CD4-positive, alpha-beta T cell (primary cell): ENCODE results near the gene PAX5. TPM values are rescaled to one million over a fixed set of nuclear protein-coding genes. Genes with fewer than 3 reads are reported as not detected.

Experiments
- ATAC-seq: fragments of 200-7000 bp; cut with Tn5 transposase; one replicate; pipeline ENCODE4 v1.10.0; 2022; ENCODE audit warnings: mild to moderate bottlenecking; ENCODE audit not compliant: poor library complexity
- CTCF ChIA-PET: fragments of 350-600 bp; sonication (Branson Sonifier 250); formaldehyde crosslinking; loops from one replicate; lab custom pipeline; 2021; ENCODE audit warnings: antibody characterized with exemption, inconsistent platforms; lab: Charles Lee
- POLR2A ChIA-PET: fragments of 350-600 bp; sonication (Branson Sonifier 250); formaldehyde crosslinking; loops from one replicate; lab custom pipeline; 2021; ENCODE audit warnings: antibody characterized with exemption, inconsistent platforms; lab: Charles Lee
- DNase-seq, 14 experiments: peaks; one replicate each; pipeline ENCODE4 v3.0.0-alpha.2; 2013 to 2020; ENCODE audit warnings: mixed read lengths in 2 of 14
- H3K27ac ChIP-seq, 2 donors: one replicate each; pipeline versions ENCODE4 v1.5.1 to v1.7.0; 2013; ENCODE audit warnings: low read length in 2 of 2, low read depth in 1 of 2, mild to moderate bottlenecking in 1 of 2
- H3K27me3 ChIP-seq, 2 experiments: 1 replicate in 1 of 2; 2 replicates in 1 of 2; pipeline versions ENCODE4 v1.6.1 to v1.7.0; 2013; ENCODE audit warnings: low read length in 2 of 2, control low read depth in 1 of 2, mild to moderate bottlenecking in 1 of 2, moderate library complexity in 1 of 2; ENCODE audit not compliant: insufficient read depth in 2 of 2, control insufficient read depth in 1 of 2
- H3K36me3 ChIP-seq: one replicate; pipeline ENCODE4 v1.6.1; 2013; ENCODE audit warnings: low read length, control low read depth; ENCODE audit not compliant: insufficient read depth
- H3K4me1 ChIP-seq: one replicate; pipeline ENCODE4 v1.6.1; 2013; ENCODE audit warnings: low read length, control low read depth; ENCODE audit not compliant: insufficient read depth
- H3K4me3 ChIP-seq: one replicate; pipeline ENCODE4 v1.5.1; 2013; ENCODE audit warnings: mild to moderate bottlenecking, low read length, moderate library complexity
- H3K9me3 ChIP-seq, 2 experiments: 1 replicate in 1 of 2; 2 replicates in 1 of 2; pipeline versions ENCODE4 v1.6.1 to v1.7.0; 2013; ENCODE audit warnings: low read length in 2 of 2, mild to moderate bottlenecking in 2 of 2, control low read depth in 1 of 2, moderate library complexity in 1 of 2; ENCODE audit not compliant: control insufficient read depth in 1 of 2, insufficient read depth in 1 of 2
- H3K27ac Mint-ChIP-seq: one replicate; pipeline ENCODE4 v1.8.0; 2020; ENCODE audit warnings: mixed read lengths
- H3K27me3 Mint-ChIP-seq: one replicate; pipeline ENCODE4 v1.8.0; 2021; ENCODE audit warnings: mixed read lengths
- H3K36me3 Mint-ChIP-seq: one replicate; pipeline ENCODE4 v1.8.0; 2021; ENCODE audit warnings: low read depth, mixed read lengths
- H3K4me1 Mint-ChIP-seq: one replicate; pipeline ENCODE4 v1.8.0; 2021; ENCODE audit warnings: low read depth, mixed read lengths
- H3K4me3 Mint-ChIP-seq: one replicate; pipeline ENCODE4 v1.8.0; 2020; ENCODE audit warnings: mild to moderate bottlenecking, mixed read lengths
- H3K9me3 Mint-ChIP-seq: one replicate; pipeline ENCODE4 v1.8.0; 2020; ENCODE audit warnings: mixed read lengths
- intact Hi-C, 2 experiments: fragments of 100-400 bp; cut with DNase I in 1 of 2; cut with micrococcal nuclease in 1 of 2; formaldehyde crosslinking; loops; one replicate each; pipeline versions ENCODE4 v1.15.1 to v1.9.0; 2023 to 2025; cut with DNase I, micrococcal nuclease
- total RNA-seq, 174 experiments: library from RNA in 2 of 174; stranded (reverse) in 2 of 174; gene quantifications; one replicate each; pipeline ENCODE4 v1.2.3 and lab custom pipeline; 2021 to 2026
- TF ChIP-seq, protein P1 (sequence below): fragments of 200-600 bp; IDR thresholded peaks from one replicate; pipeline ENCODE4 v1.8.0; 2022; ENCODE audit warnings: antibody characterized with exemption, mild to moderate bottlenecking

Gene PAX5
- total RNA-seq, 2 experiments from 2014 or later: 0.03 to 0.11 TPM

DNA sequence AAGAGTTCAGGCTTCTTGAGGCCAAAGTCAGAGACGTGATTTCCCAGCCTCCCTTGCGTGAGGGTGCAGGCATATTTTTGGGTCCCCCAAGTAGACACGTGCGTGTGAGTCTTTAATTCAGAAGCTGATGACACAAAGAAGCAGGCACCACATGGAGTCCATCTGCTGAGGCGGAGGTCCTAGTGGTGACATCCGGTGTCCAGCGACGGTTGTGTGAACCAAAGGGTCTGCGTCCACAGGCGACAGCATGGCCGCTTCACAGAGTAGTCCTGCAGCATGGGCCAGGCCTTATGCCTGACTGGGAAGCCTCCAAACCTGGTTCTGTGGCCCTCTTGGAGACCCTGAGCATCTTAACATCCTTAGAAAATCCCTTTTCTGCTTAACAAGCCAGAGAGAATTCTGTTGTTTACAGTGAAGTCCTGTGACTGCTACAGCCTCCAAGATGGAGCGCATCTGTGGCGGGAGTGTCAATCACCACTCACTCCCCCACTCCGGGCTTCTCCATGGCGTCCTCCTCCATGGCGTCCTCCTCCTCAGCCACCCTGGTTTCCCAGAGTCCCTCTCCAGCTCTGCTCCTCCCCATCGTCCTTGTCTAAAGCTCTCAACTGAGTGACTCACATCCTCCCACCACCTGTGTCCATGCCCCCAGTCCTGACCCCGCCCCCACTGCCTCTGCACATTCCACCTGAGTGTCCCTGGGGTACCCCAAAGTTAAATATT, 133.8 kb downstream of the PAX5 start:
- TF ChIP-seq, protein P1, sequence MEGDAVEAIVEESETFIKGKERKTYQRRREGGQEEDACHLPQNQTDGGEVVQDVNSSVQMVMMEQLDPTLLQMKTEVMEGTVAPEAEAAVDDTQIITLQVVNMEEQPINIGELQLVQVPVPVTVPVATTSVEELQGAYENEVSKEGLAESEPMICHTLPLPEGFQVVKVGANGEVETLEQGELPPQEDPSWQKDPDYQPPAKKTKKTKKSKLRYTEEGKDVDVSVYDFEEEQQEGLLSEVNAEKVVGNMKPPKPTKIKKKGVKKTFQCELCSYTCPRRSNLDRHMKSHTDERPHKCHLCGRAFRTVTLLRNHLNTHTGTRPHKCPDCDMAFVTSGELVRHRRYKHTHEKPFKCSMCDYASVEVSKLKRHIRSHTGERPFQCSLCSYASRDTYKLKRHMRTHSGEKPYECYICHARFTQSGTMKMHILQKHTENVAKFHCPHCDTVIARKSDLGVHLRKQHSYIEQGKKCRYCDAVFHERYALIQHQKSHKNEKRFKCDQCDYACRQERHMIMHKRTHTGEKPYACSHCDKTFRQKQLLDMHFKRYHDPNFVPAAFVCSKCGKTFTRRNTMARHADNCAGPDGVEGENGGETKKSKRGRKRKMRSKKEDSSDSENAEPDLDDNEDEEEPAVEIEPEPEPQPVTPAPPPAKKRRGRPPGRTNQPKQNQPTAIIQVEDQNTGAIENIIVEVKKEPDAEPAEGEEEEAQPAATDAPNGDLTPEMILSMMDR: no peak
- H3K4me3 ChIP-seq: no peak overlapping the region
- H3K9me3 ChIP-seq: no peaks in the 10 kb centered on the region
- H3K27me3 ChIP-seq: no peaks in the 10 kb centered on the region
- intact Hi-C loops: no loop called here
- H3K27me3 Mint-ChIP-seq: peaks cover 23% of the 10 kb centered on the region
- CTCF ChIA-PET: no interaction called here
- no peak overlapping the region for H3K4me3 Mint-ChIP-seq
- no peaks in the 10 kb centered on the region for H3K36me3 Mint-ChIP-seq
- no peaks in the 10 kb centered on the region for H3K36me3 ChIP-seq
- ATAC-seq (no peak), DNase-seq (no peak)
- H3K4me1 ChIP-seq: no peaks in the 10 kb centered on the region
- H3K27ac ChIP-seq: no peak overlapping the region
- H3K4me1 Mint-ChIP-seq: no peaks in the 10 kb centered on the region
- H3K9me3 Mint-ChIP-seq: no peaks in the 10 kb centered on the region
- POLR2A ChIA-PET: no interaction called here
- no peak overlapping the region for H3K27ac Mint-ChIP-seq

DNA sequence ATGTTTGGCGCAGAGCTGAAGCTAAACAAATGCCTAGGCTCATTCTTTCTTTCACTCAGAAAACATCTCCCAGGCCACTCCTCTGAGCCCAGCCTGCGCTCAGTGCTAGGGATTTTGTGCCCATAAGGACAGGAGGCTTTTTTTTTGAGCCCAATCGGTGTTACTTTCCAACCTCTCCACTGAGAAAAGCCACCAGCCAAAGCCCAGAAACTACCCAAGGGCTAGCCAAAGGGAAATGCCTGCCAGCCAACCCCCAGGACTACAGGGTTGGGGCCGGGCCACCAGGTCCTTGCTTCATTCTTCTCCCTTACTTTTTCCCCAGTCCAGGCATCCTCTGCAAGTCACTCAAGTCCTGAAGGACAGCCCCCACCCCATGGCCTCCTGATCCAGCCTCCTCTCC, 134.7 kb downstream of the PAX5 start:
- TF ChIP-seq, protein P1: no peak
- Mint-ChIP-seq H3K4me1 (no peaks in the 10 kb centered on the region), H3K27me3 (peaks cover 16% of the 10 kb centered on the region), H3K36me3 (no peaks in the 10 kb centered on the region), H3K9me3 (no peaks in the 10 kb centered on the region), H3K27ac (no peak overlapping the region), H3K4me3 (no peak overlapping the region)
- no peak overlapping the region for H3K4me3 ChIP-seq
- intact Hi-C loops: no loop called here
- H3K36me3 ChIP-seq: no peaks in the 10 kb centered on the region
- no peaks in the 10 kb centered on the region for H3K9me3 ChIP-seq
- ChIA-PET CTCF (no interaction called here), POLR2A (no interaction called here)
- no peak overlapping the region for H3K27ac ChIP-seq
- no peak for DNase-seq
- no peak for ATAC-seq
- no peaks in the 10 kb centered on the region for H3K27me3 ChIP-seq
- no peaks in the 10 kb centered on the region for H3K4me1 ChIP-seq

DNA sequence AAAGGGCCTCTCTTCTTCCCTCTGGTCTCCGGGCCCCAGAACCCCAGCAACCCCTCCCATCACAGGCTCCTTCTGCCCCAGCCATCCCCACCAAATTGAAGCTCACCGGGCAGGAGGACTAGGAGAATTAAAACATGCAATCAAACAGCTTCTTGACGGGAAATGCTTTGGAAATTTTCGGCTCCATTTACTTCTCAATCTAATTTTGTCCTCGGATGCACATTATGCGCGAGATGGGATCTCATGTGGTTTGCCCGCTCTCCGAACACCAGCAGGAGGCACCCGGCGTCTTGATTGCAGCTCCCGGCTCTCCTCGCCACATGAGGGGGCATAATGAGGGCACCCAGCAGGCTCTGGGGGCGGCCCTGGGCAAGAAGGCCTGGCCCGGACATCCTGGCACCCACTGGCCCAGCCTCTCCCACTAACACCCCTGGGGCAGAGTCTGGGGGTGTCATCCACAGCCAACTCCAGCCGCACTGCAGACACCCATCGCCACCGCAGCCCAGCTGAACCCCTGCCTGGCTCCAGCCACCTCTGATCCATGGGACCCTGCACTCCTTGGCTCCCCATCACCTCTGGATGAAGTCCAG, 135.5 kb downstream of the PAX5 start:
- Mint-ChIP-seq H3K27ac (no peak overlapping the region), H3K27me3 (peaks cover 16% of the 10 kb centered on the region), H3K9me3 (no peaks in the 10 kb centered on the region), H3K4me1 (no peaks in the 10 kb centered on the region), H3K36me3 (no peaks in the 10 kb centered on the region), H3K4me3 (no peak overlapping the region)
- Histone ChIP-seq H3K27me3 (no peaks in the 10 kb centered on the region), H3K27ac (no peak overlapping the region), H3K36me3 (no peaks in the 10 kb centered on the region), H3K9me3 (no peaks in the 10 kb centered on the region), H3K4me1 (no peaks in the 10 kb centered on the region), H3K4me3 (no peak overlapping the region)
- DNase-seq (peak in 1 of 14 experiments; percentile 21), ATAC-seq (no peak)
- TF ChIP-seq, protein P1: no peak
- ChIA-PET CTCF (no interaction called here), POLR2A (no interaction called here)
- intact Hi-C loops: no loop called here
